T-helper 1 cell treated with Interleukin-12 subunit alpha and Interleukin-12 subunit beta and Interleukin-4 antibody, amounts not matched to agents 30 ng/mL and 1 ng/mL, for 36 hours (primary cell): ENCODE measurements around the gene PDCD1. TPM values are rescaled to one million over a fixed set of nuclear protein-coding genes. Genes with fewer than 3 reads are reported as not detected.
"Not testable (repeated sequence)": the region's sequence is repeated elsewhere in the genome, so short reads cannot be mapped to it uniquely, and the experiment has no call there.

Experiments used
- intact Hi-C: fragments of 100-400 bp; cut with micrococcal nuclease; formaldehyde crosslinking; loops from one replicate; pipeline ENCODE4 v1.15.1; 2024
- total RNA-seq: library from RNA; stranded (reverse); gene quantifications from 2 replicates; pipeline ENCODE4 v1.2.3, GENCODE V29; 2022

PDCD1 gene
- total RNA-seq, 1 donor from 2014 or later = 7.8 TPM

DNA sequence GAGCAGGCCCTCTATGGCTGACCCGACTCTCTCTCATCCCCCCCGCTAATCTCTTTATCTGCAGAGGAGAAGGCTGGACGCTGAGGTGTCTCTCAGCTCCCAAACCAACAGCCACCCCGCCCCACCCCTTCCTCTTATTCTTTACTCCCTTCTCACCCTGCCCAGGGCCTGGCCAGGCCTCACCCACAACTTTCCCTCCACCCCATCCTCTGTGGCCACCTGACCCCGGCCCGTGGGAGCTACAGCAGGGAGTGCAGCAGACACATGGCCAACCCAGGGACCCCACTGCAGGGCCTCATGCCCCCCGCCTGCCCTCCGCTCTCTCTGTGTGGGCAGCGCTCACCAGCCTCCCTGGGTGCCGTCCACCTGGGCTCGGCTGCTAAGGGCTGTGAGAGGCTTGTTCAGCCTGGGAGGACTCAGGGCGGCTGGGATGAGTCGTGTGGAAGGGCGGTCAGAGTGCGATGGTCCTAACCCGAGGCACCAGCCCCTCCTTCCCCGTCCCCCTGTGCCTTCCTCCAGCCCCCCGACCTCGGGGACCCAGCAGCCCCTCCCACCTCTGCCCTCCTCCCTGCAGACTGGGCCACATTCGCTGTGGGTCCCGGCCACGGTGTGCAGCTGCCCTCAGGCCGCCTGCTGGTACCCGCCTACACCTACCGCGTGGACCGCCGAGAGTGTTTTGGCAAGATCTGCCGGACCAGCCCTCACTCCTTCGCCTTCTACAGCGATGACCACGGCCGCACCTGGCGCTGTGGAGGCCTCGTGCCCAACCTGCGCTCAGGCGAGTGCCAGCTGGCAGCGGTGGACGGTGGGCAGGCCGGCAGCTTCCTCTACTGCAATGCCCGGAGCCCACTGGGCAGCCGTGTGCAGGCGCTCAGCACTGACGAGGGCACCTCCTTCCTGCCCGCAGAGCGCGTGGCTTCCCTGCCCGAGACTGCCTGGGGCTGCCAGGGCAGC, 42.9 kb downstream of the PDCD1 start:
- intact Hi-C loops = no loop called here

DNA sequence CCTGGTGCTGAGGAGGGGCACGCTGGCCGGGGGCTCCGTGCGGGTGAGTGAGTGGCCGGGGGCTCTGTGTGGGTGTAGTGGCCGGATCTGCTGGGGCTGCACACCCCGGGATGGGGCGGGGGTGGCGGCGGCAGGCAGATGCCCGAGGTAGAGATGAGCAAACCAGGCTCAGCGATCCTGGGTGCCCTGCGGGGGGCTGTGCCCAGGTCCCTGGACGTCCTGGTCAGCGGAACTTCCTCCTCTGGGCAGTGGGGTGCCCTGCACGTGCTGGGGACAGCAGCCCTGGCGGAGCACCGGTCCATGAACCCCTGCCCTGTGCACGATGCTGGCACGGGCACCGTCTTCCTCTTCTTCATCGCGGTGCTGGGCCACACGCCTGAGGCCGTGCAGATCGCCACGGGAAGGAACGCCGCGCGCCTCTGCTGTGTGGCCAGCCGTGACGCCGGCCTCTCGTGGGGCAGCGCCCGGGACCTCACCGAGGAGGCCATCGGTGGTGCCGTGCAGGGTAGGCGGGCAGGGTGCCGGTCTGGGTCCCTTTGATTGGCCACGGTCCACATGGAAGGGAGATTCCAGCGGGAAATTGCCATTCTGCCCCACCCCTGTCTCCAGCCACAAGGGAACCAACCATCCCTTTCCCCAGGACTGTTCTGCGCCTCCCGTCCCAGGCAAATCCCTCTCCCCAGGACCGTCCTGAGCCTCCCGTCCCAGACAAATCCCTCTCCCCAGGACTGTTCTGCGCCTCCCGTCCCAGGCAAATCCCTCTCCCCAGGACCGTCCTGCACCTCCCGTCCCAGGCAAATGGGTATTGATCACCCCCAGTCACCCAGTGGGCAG, 43.8 kb downstream of the PDCD1 start:
- intact Hi-C loops = no loop called here

GRCh38 chr2:241814393-241814642, 44.4 kb downstream of the PDCD1 start:
- intact Hi-C loops = no loop called here

DNA sequence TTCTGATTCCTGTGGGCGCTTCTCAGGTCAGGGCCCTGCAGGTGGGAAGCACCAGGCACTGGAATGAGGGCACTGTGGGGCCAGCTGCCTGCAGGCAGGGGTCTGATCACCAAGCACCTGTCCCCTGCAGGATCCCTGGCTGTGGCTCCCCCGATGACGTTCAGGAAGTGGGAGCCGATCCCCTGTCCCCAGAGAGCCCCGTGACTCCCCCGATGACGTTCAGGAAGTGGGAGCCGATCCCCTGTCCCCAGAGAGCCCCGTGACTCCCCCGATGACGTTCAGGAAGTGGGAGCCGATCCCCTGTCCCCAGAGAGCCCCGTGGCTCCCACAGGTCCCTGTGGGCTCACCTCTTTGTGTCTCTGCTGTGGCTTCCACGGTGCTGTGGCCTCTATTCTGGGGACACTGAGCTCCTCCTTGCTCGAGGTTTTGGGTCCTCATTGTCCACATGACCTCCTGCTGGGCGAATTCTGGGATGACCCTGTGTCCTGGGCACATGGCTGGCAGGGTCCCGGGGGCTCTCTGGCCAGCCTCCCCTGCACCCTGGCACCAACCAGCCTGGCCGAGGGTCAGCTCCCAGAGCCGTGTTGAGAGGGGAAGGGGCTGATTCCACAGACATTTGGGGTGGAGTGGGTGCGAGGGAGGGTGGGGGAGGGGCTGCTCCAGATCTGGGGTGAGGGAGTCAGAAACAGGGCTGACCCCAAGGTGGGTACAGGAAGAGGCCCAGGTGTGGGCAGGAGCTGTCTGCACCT, 44.9 kb downstream of the PDCD1 start:
- intact Hi-C loops = no loop called here

DNA sequence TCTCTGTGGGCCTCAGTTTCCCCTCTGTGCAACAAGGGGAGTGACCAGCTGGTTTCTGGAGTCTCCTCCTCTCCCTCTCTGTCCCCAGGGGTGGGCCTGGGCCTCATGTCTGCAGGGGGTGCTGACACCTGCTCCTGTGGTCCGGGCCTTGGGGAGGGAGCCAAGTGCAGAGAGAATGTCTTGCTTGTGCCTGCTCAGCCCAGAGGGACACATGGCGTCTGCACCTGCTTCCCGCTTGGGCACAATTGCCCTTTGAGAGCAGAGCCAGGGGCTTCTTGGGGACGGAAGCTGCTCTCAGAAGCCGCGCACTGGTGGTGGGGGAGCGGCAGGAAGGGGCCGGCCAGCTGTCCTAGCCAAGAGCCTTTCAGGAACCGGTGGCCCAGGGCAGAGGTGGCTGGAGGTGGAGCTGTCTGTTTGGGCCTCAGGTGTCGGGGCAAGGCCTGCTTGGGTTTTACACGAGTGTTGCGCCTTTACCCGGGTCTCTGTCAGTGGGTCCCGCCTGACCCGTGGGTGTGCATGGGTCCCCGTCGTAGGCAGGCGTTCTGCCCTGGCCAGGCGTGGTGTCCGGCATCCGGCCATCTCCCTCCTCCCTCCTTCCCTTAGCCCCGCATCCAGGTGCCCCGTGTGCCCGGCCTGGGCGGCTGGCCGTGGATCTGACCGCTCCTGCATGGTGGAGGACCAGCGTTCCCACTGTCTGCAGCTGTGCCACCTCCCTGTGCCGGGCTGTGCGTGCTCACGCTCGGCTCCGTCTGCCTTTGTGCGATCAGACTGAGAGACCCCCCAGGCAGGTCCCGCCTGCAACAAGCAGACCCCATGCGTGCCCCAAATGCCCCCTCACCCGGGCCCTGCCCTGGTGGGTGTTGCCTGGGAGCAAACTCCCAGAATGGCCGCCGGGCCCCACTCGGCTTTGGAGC, 45.7 kb downstream of the PDCD1 start:
- intact Hi-C loops = no loop called here

GRCh38 chr2:241811952-241812729, 46.6 kb downstream of the PDCD1 start:
- intact Hi-C loops = no loop called here

DNA sequence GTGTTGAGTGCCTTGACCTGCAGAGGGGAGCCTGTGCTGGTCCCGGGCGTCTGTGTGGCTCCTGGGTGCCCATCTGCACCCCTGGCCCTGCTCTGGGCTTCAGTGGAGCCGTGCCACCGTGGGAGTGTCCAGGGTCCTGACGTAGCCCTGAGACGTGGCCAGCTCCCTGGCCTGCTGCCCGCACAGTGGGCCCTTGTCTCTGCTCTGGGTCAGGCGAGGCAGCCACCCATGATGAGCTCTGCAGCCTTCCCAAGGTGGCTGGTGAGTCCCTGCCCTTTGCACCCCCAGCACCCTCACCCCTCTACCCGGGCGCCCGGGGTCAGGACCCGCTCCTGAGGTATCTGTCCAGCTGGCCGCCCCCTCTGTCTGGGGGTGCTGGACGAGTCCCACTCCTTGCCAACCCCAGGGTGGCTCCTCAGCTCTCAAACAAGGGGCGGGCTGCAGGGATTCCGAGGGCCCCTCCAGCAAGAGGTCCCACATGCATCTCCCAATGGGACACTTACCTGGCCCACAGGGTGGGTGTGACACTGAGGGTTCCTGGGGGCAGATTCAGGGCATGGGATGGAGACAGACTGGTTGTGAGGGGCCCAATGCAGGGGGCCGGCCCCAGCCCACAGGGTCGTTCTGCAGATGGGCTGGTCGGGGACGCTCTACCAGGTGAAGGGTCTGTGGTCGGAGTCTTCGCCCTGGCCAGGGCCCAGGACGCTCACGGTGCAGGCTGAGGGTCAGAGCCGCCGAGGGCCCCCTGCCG, 47.3 kb downstream of the PDCD1 start:
- intact Hi-C loops = no loop called here

DNA sequence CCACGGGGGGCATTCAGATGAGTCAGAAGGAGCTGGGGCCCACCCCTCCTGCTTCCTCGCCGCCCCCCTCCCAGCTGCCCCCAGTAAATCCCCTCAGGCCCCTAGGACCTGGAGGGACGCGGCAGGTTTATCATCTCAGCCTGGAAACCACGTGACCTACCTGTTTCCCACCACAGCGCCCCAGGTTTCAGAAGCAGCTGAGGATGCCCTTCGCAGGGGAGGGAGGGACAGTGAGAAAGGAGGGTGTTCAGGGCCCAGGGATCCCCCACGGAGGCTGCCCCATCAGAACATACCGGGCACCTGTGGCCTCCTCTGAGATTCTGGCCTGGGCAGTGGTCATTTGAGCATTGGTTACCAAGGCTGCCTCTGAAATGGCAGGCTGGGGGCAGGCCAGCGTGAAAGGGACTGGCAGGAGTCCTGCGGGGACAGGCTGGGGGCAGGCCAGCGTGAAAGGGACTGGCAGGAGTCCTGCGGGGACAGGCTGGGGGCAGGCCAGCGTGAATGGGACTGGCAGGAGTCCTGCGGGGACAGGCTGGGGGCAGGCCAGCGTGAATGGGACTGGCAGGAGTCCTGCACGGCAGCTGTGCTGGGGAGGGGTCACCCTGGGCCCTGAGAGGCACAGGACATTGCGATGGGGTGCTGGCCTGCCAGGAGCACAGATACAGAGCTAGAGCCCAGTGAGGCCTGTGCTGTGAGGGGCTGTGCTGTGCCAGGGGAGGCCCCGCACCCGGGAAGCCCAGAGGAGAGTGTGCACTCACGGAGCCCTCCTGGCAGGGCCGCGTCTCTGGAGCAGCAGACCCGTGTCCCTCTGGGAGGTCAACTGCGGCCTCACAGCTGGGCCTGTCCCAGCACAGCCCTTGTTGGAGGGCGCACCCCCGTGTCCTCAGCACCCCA, 48.1 kb downstream of the PDCD1 start:
- intact Hi-C loops = no loop called here

DNA sequence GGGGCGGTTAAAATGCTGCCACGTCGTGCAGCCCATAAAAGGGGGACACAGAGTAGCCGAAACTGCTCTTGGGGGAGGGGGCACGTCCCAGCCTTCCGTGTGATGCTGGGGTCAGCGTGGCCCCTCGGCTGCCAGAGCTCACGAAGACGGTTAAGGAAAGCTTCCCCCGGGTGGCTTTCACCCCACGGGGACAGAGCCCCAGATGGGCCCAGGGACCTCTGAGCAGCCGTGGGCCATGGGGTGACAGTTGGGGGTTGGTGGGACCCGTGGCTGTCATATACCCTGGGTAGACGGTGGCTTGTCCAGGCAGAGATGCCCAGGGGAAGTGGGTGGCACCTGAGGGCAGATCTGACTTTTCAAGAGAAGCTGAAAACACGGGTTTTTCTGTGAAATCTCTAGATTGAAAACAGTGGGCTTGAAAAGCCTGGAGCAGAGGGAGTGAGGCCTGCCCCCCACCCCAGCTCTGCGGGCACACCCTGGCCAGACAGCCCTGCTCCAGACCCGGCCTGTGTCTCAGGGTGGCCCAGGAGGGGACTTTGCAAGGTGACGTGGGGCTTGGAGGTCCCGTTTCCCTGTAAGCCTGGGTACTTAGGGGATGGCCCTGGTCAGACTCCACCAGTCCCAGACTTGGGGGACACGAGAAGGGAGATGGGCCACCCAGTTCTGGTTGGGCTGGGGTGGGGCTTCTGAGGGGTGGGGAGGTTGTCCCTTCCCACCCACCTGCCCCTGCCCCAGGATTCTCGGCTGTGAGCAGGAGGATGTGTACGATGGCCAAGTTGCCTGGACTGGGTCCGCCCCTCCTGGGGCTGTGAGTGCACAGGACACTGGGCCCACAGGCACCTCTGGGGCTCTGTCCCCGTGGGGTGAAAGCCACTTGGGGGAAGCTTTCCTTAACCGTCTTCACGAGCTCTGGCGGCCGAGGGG, 49.0 kb downstream of the PDCD1 start:
- intact Hi-C loops = no loop called here

DNA sequence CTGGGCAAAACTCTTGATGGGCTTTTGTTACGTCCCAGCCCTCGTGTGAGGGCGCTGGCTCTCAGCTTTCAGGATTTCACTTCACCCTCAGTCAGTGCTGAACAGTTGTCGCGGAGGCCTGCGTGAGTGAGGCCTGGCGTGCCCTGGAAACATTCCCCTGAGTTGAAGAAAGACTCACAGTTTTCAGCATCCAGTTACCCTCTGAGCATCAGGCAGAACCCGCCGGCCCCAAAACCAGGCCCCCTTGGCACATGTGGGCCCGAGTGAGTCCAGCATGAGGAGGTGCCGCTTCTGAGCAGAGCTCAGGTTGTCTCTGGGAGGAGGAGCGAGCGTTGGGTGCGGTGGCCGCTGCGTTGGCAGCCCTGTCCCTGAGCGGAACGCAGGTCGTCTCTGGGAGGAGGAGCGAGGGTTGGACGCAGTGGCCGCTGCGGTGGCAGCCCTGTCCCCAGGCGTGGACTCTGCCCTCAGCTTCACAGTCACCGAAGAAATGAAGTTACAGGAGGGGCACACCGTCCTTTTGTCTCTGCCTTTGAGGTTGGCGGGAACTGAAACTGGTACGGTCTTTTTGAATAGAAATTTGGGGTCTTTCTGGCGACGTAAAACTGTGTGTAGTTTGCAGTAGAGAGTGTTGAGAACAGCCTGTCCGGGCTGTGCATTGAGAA, 49.8 kb downstream of the PDCD1 start, which contains the start of gene NEU4:
Gene NEU4, plus strand, starts transcription at position 473 of the 662 bp plus-strand sequence. CDS start 5,292 bp downstream, outside the sequence.
- intact Hi-C loops = no loop called here

- intact Hi-C loops = no loop called here
These were observed 50.5 kb downstream of the PDCD1 start for GRCh38 chr2:241808051-241808720.

- intact Hi-C loops = not testable (repeated sequence)
These were observed 52.5 kb downstream of the PDCD1 start for GRCh38 chr2:241806217-241806616.

GRCh38 chr2:241804326-241805229, 54.1 kb downstream of the PDCD1 start:
- intact Hi-C loops = loop anchor here (5.0 kb wide), 1 partner anchor 53 kb away; the partner anchor contains the start of gene PDCD1
